DOHH2 (cell line): ENCODE results near the gene EML6.

Source experiments
- H3F3A ChIP-seq: fragments of 200-600 bp; sonication (generic), shearing (Covaris generic); 2 replicates; pipeline ENCODE4 v1.6.0; 2016; ENCODE audit warnings: antibody characterized with exemption, mild to moderate bottlenecking; ENCODE audit not compliant: control insufficient read depth, insufficient read depth
- H3K27ac ChIP-seq: fragments of 200-600 bp; sonication (generic); 2 replicates; pipeline ENCODE4 v1.5.1; 2014; ENCODE audit warnings: low read depth, mild to moderate bottlenecking, low read length, moderate library complexity
- H3K27me3 ChIP-seq: fragments of 200-600 bp; sonication (generic); 2 replicates; pipeline ENCODE4 v1.6.1; 2014; ENCODE audit warnings: mild to moderate bottlenecking, low read length, mixed read lengths; ENCODE audit not compliant: control insufficient read depth
- H3K36me3 ChIP-seq: fragments of 200-600 bp; sonication (generic); 2 replicates; pipeline ENCODE4 v1.6.1; 2014; ENCODE audit warnings: mild to moderate bottlenecking, low read length, moderate library complexity, mixed read lengths; ENCODE audit not compliant: control insufficient read depth
- H3K4me1 ChIP-seq: fragments of 200-600 bp; sonication (generic); 2 replicates; pipeline ENCODE4 v1.6.1; 2014; ENCODE audit warnings: mild to moderate bottlenecking, low read length, mixed read lengths; ENCODE audit not compliant: control insufficient read depth
- H3K4me2 ChIP-seq: fragments of 200-600 bp; sonication (generic); 2 replicates; pipeline ENCODE4 v1.6.0; 2014; ENCODE audit warnings: mild to moderate bottlenecking, low read length, moderate library complexity
- H3K4me3 ChIP-seq: fragments of 200-600 bp; sonication (generic); 2 replicates; pipeline ENCODE4 v1.5.1; 2014; ENCODE audit warnings: mild to moderate bottlenecking, low read length, mixed read lengths
- H3K79me2 ChIP-seq: fragments of 200-600 bp; sonication (generic); 2 replicates; pipeline ENCODE4 v1.6.1; 2014; ENCODE audit warnings: mild to moderate bottlenecking, low read length, mixed read lengths; ENCODE audit not compliant: control insufficient read depth
- H3K9me2 ChIP-seq: fragments of 200-600 bp; sonication (generic); replicated peaks from 2 replicates; pipeline ENCODE4 v1.6.1; 2014; ENCODE audit warnings: mild to moderate bottlenecking, low read length, mixed read lengths; ENCODE audit not compliant: control insufficient read depth
- H3K9me3 ChIP-seq: fragments of 200-600 bp; sonication (generic); 2 replicates; pipeline ENCODE4 v1.6.1; 2014; ENCODE audit warnings: antibody characterized with exemption, low read length, mixed read lengths; ENCODE audit not compliant: control insufficient read depth, insufficient read depth
- H4K20me1 ChIP-seq: fragments of 200-600 bp; sonication (generic); 2 replicates; pipeline ENCODE4 v1.6.0; 2014; ENCODE audit warnings: low read depth, mild to moderate bottlenecking, antibody characterized with exemption, low read length, moderate library complexity; ENCODE audit not compliant: control insufficient read depth, insufficient read depth
- CTCF ChIP-seq: fragments of 200-600 bp; sonication (generic); IDR thresholded peaks from one replicate; pipeline ENCODE4 v1.5.1; 2014; ENCODE audit warnings: antibody characterized with exemption, mild to moderate bottlenecking, low read depth, low read length; ENCODE audit not compliant: poor library complexity, severe bottlenecking
- EZH2phosphoT487 ChIP-seq: fragments of 200-600 bp; sonication (generic); IDR thresholded peaks from 2 replicates; pipeline ENCODE4 v1.6.1; 2017; ENCODE audit warnings: borderline replicate concordance, mild to moderate bottlenecking, antibody characterized with exemption, low read length, moderate library complexity, mixed read lengths

Gene EML6

GRCh38 chr2:54820558-54820957, 97.1 kb downstream of the EML6 start:
- Histone ChIP-seq H3K9me2 (no peaks in the 10 kb centered on the region), H3F3A (no peaks in the 10 kb centered on the region), H3K4me1 (no peaks in the 10 kb centered on the region), H3K79me2 (no peaks in the 10 kb centered on the region), H3K9me3 (no peaks in the 10 kb centered on the region), H3K4me3 (no peak overlapping the region), H4K20me1 (no peaks in the 10 kb centered on the region), H3K27ac (no peak overlapping the region), H3K27me3 (no peaks in the 10 kb centered on the region), H3K36me3 (peaks cover 3% of the 10 kb centered on the region; the same call in 1 of the 2 replicates), H3K4me2 (no peak overlapping the region)
- TF ChIP-seq CTCF (no peak), EZH2phosphoT487 (no peak)

GRCh38 chr2:54824567-54824966, 101.1 kb downstream of the EML6 start:
- no peaks in the 10 kb centered on the region for H4K20me1 ChIP-seq
- no peaks in the 10 kb centered on the region for H3K9me3 ChIP-seq
- TF ChIP-seq EZH2phosphoT487 = no peak
- TF ChIP-seq CTCF = no peak
- H3K79me2 ChIP-seq = no peaks in the 10 kb centered on the region
- no peak overlapping the region for H3K4me3 ChIP-seq
- H3K4me2 ChIP-seq = no peak overlapping the region
- no peaks in the 10 kb centered on the region for H3F3A ChIP-seq
- H3K9me2 ChIP-seq = no peaks in the 10 kb centered on the region
- no peak overlapping the region for H3K27ac ChIP-seq
- H3K27me3 ChIP-seq = no peaks in the 10 kb centered on the region
- peaks cover 11% of the 10 kb centered on the region for H3K36me3 ChIP-seq
- H3K4me1 ChIP-seq = no peaks in the 10 kb centered on the region

GRCh38 chr2:54830546-54830945, 107.1 kb downstream of the EML6 start:
- Histone ChIP-seq H3K9me2 (no peaks in the 10 kb centered on the region), H3K4me3 (no peak overlapping the region), H3K36me3 (peaks cover 8% of the 10 kb centered on the region), H3K4me2 (no peak overlapping the region), H4K20me1 (no peaks in the 10 kb centered on the region), H3K27ac (no peak overlapping the region), H3K27me3 (no peaks in the 10 kb centered on the region), H3F3A (no peaks in the 10 kb centered on the region), H3K79me2 (no peaks in the 10 kb centered on the region), H3K9me3 (no peaks in the 10 kb centered on the region), H3K4me1 (no peaks in the 10 kb centered on the region)
- TF ChIP-seq CTCF (no peak), EZH2phosphoT487 (no peak)

- H3K4me3 ChIP-seq = no peak overlapping the region
- H3K27me3 ChIP-seq = no peaks in the 10 kb centered on the region
- TF ChIP-seq CTCF (no peak), EZH2phosphoT487 (no peak)
- no peak overlapping the region for H3K4me2 ChIP-seq
- H3K4me1 ChIP-seq = no peaks in the 10 kb centered on the region
- no peaks in the 10 kb centered on the region for H3F3A ChIP-seq
- H3K36me3 ChIP-seq = peaks cover 8% of the 10 kb centered on the region
- no peaks in the 10 kb centered on the region for H4K20me1 ChIP-seq
- H3K27ac ChIP-seq = no peak overlapping the region
- H3K9me3 ChIP-seq = no peaks in the 10 kb centered on the region
- H3K79me2 ChIP-seq = no peaks in the 10 kb centered on the region
- H3K9me2 ChIP-seq = no peaks in the 10 kb centered on the region
Measured at GRCh38 chr2:54831480-54831879, 108.0 kb downstream of the EML6 start.
